Peyer's patch (tissue), 4 donors: Measurements from ENCODE around the gene GRIK4. TPM values are rescaled to one million over a fixed set of nuclear protein-coding genes. Genes with fewer than 3 reads are reported as not detected.

ENCODE experiments used
- DNase-seq, 3 donors: peaks; one replicate each; pipeline ENCODE4 v3.0.0-alpha.2; 2017 to 2019
- H3K27ac ChIP-seq, 4 donors: fragments of 200-600 bp; sonication (generic); one replicate each; pipeline ENCODE4 v1.5.1; 2016 to 2019
- H3K27me3 ChIP-seq, 2 donors: fragments of 200-600 bp; sonication (generic); one replicate each; pipeline ENCODE4 v1.5.1; 2019
- H3K36me3 ChIP-seq, 3 donors: fragments of 200-600 bp; sonication (generic); one replicate each; pipeline ENCODE4 v1.5.1; 2016 to 2019
- H3K4me1 ChIP-seq, 4 donors: fragments of 200-600 bp; sonication (generic); one replicate each; pipeline ENCODE4 v1.5.1; 2016 to 2019
- H3K4me3 ChIP-seq, 4 donors: fragments of 200-600 bp; sonication (generic); 1 replicate in 3 of 4; 2 replicates in 1 of 4; pipeline ENCODE4 v1.5.1; 2016 to 2019; ENCODE audit warnings: mild to moderate bottlenecking in 1 of 4
- H3K9me3 ChIP-seq, 4 donors: fragments of 200-600 bp; sonication (generic); one replicate each; pipeline ENCODE4 v1.5.1; 2016 to 2019; ENCODE audit warnings: mild to moderate bottlenecking in 1 of 4
- POLR2A ChIP-seq, 2 donors: fragments of 450-650 bp; IDR thresholded peaks; one replicate each; pipeline ENCODE4 v1.5.1; 2017; ENCODE audit warnings: antibody characterized with exemption in 2 of 2, mild to moderate bottlenecking in 2 of 2, moderate library complexity in 2 of 2
- total RNA-seq, 4 donors: library from RNA; depleted of rRNA; stranded (reverse); fragments of >200 nt; gene quantifications; one replicate each; pipeline ENCODE4 v1.1.0, GENCODE V29; 2016
- TF ChIP-seq, protein P1 (sequence below), 6 experiments: fragments of 450-650 bp in 4 of 6; fragments of 200-600 bp in 2 of 6; sonication (generic) in 1 of 6; IDR thresholded peaks; one replicate each; pipeline ENCODE4 v1.5.1; 2017 to 2019; ENCODE audit warnings: antibody characterized with exemption in 6 of 6, mild to moderate bottlenecking in 3 of 6, moderate library complexity in 1 of 6

GRIK4 gene
- total RNA-seq, 4 donors from 2014 or later = 0.40 to 2.5 TPM; not detected in 2

DNA sequence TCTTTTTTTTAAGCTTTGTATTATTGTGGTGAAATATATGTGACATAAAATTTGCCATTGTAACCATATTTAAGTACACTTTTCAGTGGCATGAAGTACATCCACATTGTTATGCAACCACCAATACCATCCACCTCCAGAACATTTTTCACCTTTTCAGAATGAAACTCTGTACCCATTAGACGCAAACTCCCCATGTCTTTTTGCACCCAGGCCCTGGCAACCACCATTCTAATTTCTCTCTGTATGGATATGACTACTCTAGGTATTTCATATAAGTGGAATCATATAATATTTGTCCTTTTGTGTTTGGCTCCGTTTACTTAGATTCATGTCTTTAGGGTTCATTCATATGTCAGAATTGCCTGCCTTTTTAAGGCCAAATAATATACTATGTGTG lies 329.5 kb downstream of the GRIK4 start:
- Histone ChIP-seq H3K4me3 (no peak overlapping the region), H3K9me3 (no peaks in the 10 kb centered on the region), H3K4me1 (no peaks in the 10 kb centered on the region), H3K27me3 (no peaks in the 10 kb centered on the region), H3K27ac (no peak overlapping the region), H3K36me3 (no peaks in the 10 kb centered on the region)
- no peak for DNase-seq
- no peak for TF ChIP-seq POLR2A (IDR thresholded peaks at IDR 0.05)
- TF ChIP-seq, protein P1, sequence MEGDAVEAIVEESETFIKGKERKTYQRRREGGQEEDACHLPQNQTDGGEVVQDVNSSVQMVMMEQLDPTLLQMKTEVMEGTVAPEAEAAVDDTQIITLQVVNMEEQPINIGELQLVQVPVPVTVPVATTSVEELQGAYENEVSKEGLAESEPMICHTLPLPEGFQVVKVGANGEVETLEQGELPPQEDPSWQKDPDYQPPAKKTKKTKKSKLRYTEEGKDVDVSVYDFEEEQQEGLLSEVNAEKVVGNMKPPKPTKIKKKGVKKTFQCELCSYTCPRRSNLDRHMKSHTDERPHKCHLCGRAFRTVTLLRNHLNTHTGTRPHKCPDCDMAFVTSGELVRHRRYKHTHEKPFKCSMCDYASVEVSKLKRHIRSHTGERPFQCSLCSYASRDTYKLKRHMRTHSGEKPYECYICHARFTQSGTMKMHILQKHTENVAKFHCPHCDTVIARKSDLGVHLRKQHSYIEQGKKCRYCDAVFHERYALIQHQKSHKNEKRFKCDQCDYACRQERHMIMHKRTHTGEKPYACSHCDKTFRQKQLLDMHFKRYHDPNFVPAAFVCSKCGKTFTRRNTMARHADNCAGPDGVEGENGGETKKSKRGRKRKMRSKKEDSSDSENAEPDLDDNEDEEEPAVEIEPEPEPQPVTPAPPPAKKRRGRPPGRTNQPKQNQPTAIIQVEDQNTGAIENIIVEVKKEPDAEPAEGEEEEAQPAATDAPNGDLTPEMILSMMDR (IDR thresholded peaks at IDR 0.05) = no peak

GRCh38 chr11:120842195-120842594 lies 330.6 kb downstream of the GRIK4 start:
- TF ChIP-seq, protein P1 (IDR thresholded peaks at IDR 0.05) = no peak
- no peak for TF ChIP-seq POLR2A (IDR thresholded peaks at IDR 0.05)

DNA sequence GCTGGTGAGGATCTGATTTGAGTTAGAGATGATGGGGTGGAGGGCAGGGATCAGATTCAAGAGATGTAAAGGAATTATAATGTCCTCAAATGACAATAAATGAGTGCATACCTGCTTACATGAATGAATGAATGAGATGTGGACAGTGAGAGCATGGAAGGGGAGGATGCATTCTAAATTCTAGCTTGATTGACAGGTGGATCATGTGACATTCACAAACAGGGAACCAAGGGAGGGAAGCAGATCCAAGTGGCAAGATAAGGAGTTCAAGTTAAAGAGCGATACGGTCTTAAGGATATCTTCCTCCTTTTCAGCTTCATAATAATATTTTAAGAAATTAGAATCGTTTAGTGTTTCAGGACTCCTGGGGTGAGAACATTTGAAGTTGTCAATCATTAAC lies 341.9 kb downstream of the GRIK4 start:
- H3K36me3 ChIP-seq = no peaks in the 10 kb centered on the region
- no peak overlapping the region for H3K4me3 ChIP-seq
- TF ChIP-seq, protein P1 (IDR thresholded peaks at IDR 0.05) = no peak
- no peak for TF ChIP-seq POLR2A (IDR thresholded peaks at IDR 0.05)
- no peaks in the 10 kb centered on the region for H3K4me1 ChIP-seq
- no peaks in the 10 kb centered on the region for H3K9me3 ChIP-seq
- no peaks in the 10 kb centered on the region for H3K27me3 ChIP-seq
- no peak overlapping the region for H3K27ac ChIP-seq
- DNase-seq = no peak

More at GRCh38 chr11:120842195-120842594, 330.6 kb downstream of the GRIK4 start:
- no peak for DNase-seq
- H3K27ac ChIP-seq = no peak overlapping the region
- H3K9me3 ChIP-seq = no peaks in the 10 kb centered on the region
- no peak overlapping the region for H3K4me3 ChIP-seq
- H3K4me1 ChIP-seq = no peaks in the 10 kb centered on the region
- H3K27me3 ChIP-seq = no peaks in the 10 kb centered on the region
- H3K36me3 ChIP-seq = no peaks in the 10 kb centered on the region

DNA sequence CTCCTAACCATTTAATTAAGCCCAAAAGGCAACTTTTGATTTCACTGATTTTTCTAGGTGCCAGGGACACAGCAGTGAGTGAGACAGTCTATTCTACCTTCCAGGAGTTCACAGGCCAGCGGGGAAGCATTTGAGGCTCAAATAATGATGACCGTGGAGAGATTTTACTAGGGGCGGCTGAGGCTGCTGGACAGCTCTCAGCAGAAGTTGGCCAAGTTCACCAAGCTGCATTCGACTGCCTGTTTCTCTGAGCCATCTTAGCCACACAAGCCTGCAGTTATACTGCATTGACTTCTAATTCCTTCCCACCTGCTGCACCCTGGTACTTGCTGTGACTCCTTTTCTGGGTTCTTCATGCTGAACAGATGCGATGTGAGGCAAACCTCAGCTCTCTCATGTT lies 343.4 kb downstream of the GRIK4 start:
- no peak for TF ChIP-seq POLR2A (IDR thresholded peaks at IDR 0.05)
- TF ChIP-seq, protein P1 (IDR thresholded peaks at IDR 0.05) = no peak

GRCh38 chr11:120857508-120857907 lies 346.0 kb downstream of the GRIK4 start:
- Histone ChIP-seq H3K27ac (no peak overlapping the region), H3K9me3 (no peaks in the 10 kb centered on the region), H3K27me3 (no peaks in the 10 kb centered on the region), H3K36me3 (no peaks in the 10 kb centered on the region), H3K4me1 (no peaks in the 10 kb centered on the region), H3K4me3 (no peak overlapping the region)
- DNase-seq = no peak
- no peak for TF ChIP-seq POLR2A (IDR thresholded peaks at IDR 0.05)
- TF ChIP-seq, protein P1 (IDR thresholded peaks at IDR 0.05) = no peak

More for the DNA sequence above, 343.4 kb downstream of the GRIK4 start:
- DNase-seq = no peak
- Histone ChIP-seq H3K27me3 (no peaks in the 10 kb centered on the region), H3K4me1 (no peaks in the 10 kb centered on the region), H3K4me3 (no peak overlapping the region), H3K27ac (no peak overlapping the region), H3K9me3 (no peaks in the 10 kb centered on the region), H3K36me3 (no peaks in the 10 kb centered on the region)

DNA sequence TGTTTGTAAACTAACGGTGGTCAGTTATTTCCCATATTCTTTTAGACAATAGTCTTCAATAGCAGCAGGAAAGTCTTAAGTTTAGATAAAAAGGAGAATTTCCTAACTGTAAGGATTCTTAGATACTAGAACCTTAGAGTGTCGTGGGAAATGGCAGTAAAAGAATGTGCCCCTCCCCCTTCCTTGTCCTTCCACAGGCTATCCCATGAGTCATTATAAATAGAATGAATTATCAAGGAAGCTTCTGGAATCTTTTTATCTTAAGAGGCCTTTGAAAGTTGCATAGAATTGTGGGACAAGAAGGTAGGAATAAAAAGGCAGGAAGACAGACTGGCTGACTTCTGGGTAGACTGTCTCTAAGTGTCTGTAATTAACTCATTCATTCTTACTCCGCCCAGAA lies 347.2 kb downstream of the GRIK4 start:
- TF ChIP-seq POLR2A (IDR thresholded peaks at IDR 0.05) = no peak
- TF ChIP-seq, protein P1 (IDR thresholded peaks at IDR 0.05) = no peak
- Histone ChIP-seq H3K27ac (no peak overlapping the region), H3K9me3 (no peaks in the 10 kb centered on the region)

More for the DNA sequence above, 347.2 kb downstream of the GRIK4 start:
- no peak for DNase-seq
- Histone ChIP-seq H3K36me3 (no peaks in the 10 kb centered on the region), H3K27me3 (no peaks in the 10 kb centered on the region), H3K4me3 (no peak overlapping the region), H3K4me1 (no peaks in the 10 kb centered on the region)
